ENCODE results near the gene TAS2R40. TPM values are rescaled to one million over a fixed set of nuclear protein-coding genes. Genes with fewer than 3 reads are reported as not detected.

The TAS2R40 gene
- total and polyA plus RNA-seq, 12 donors: not detected

- intact Hi-C loops (cut with DNase I): loop anchor here in 9 of 10 donors (2.0 to 5.0 kb wide), 6 partner anchors 44 to 174 kb away; partner anchors contain the start of gene CASP2 (in 2 of the 9)
- DNase-seq (no peak), ATAC-seq (no peak)
- no peaks in the 10 kb centered on the region for H3K36me3 ChIP-seq
- H3K4me1 ChIP-seq: peaks cover 0 to 55% (median 4%) of the 10 kb centered on the region in 9 donors
- no peaks in the 10 kb centered on the region for H3K9me3 ChIP-seq
- no peak overlapping the region for H3K4me3 ChIP-seq
- TF ChIP-seq CTCF (IDR thresholded peaks at IDR 0.05): no peak
- H3K27me3 ChIP-seq: no peaks in the 10 kb centered on the region
- no peak overlapping the region for H3K27ac ChIP-seq
- 59 to 62% methylated on average over 3 of the region's 3 CpGs for WGBS, 2 donors
Observed at GRCh38 chr7:143243614-143244013, 21.8 kb downstream of the TAS2R40 start.

GRCh38 chr7:143244321-143244720, 22.5 kb downstream of the TAS2R40 start:
- ATAC-seq: no peak
- Histone ChIP-seq H3K4me1 (peaks cover 0 to 55% (median 4%) of the 10 kb centered on the region in 9 donors), H3K9me3 (peaks cover 0 to 1% (median 0%) of the 10 kb centered on the region in 11 donors), H3K4me3 (no peak overlapping the region), H3K27ac (no peak overlapping the region), H3K36me3 (no peaks in the 10 kb centered on the region), H3K27me3 (no peaks in the 10 kb centered on the region)
- 60 to 68% methylated on average over 1 of the region's 1 CpG for WGBS, 2 donors
- TF ChIP-seq CTCF (IDR thresholded peaks at IDR 0.05): no peak
- intact Hi-C loops (cut with DNase I): loop anchor here in 8 of 10 donors (5.0 kb wide), 4 partner anchors 43 to 173 kb away; partner anchors contain the start of gene CASP2 (in 2 of the 8)
- DNase-seq: no peak

- H3K4me1 ChIP-seq: peaks cover 0 to 63% (median 4%) of the 10 kb centered on the region in 9 donors
- DNase-seq (no peak), ATAC-seq (no peak)
- H3K27ac ChIP-seq: peak overlapping the region in 1 of 10 donors; percentile 52
- no peak for TF ChIP-seq CTCF (IDR thresholded peaks at IDR 0.05)
- peaks cover 0 to 9% (median 0%) of the 10 kb centered on the region in 11 donors for H3K9me3 ChIP-seq
- H3K27me3 ChIP-seq: no peaks in the 10 kb centered on the region
- no peaks in the 10 kb centered on the region for H3K36me3 ChIP-seq
- 57 to 65% methylated on average over 3 of the region's 3 CpGs for WGBS, 2 donors
- no peak overlapping the region for H3K4me3 ChIP-seq
- intact Hi-C loops (cut with DNase I): no loop called here
Observed at GRCh38 chr7:143245123-143245522, 23.3 kb downstream of the TAS2R40 start.

- H3K9me3 ChIP-seq: peaks cover 0 to 10% (median 0%) of the 10 kb centered on the region in 11 donors
- H3K4me1 ChIP-seq: peaks cover 0 to 72% (median 0%) of the 10 kb centered on the region in 9 donors
- H3K4me3 ChIP-seq: no peak overlapping the region
- intact Hi-C loops (cut with DNase I): no loop called here
- TF ChIP-seq CTCF (IDR thresholded peaks at IDR 0.05): no peak
- H3K27ac ChIP-seq: no peak overlapping the region
- no peaks in the 10 kb centered on the region for H3K36me3 ChIP-seq
- no peaks in the 10 kb centered on the region for H3K27me3 ChIP-seq
- ATAC-seq: no peak
- WGBS, 2 donors: 18 to 73% methylated on average over 1 of the region's 1 CpG
- no peak for DNase-seq
Observed at GRCh38 chr7:143247372-143247771, 25.5 kb downstream of the TAS2R40 start.

Data from heart right ventricle (tissue), 16 donors.